GM12875 (cell line): ENCODE measurements around the gene NRCAM.

Experiments used
- H3K4me3 ChIP-seq: one replicate; pipeline ENCODE4 v1.5.1; 2011; ENCODE audit warnings: low read depth, low read length, control low read depth
- TF ChIP-seq, protein P1 (sequence below): IDR thresholded peaks from 2 replicates; pipeline ENCODE4 v1.5.1; 2011; ENCODE audit warnings: low read depth, mild to moderate bottlenecking, control low read depth, inconsistent platforms, low read length, moderate library complexity, borderline replicate concordance; ENCODE audit not compliant: insufficient read depth

The NRCAM gene

DNA sequence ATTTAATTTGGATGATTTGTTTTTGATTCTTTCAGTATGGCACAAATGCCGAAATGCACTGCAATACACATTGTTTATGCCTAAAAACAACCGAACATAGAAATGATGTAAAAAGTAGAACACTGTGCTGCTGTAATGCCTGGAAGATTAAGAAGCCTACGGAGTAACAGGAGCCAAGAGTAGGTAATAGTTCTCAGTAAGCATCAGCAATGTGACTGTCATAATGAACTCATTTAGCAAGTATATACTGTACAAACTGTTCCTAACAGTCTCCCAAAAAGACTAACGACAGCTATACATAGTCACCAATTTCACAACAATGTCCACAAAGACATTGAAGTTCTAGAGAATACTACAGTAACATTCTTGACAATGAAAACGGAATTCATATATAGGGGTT is 307.1 kb downstream of the NRCAM start:
- no peak overlapping the region for H3K4me3 ChIP-seq
- TF ChIP-seq, protein P1, sequence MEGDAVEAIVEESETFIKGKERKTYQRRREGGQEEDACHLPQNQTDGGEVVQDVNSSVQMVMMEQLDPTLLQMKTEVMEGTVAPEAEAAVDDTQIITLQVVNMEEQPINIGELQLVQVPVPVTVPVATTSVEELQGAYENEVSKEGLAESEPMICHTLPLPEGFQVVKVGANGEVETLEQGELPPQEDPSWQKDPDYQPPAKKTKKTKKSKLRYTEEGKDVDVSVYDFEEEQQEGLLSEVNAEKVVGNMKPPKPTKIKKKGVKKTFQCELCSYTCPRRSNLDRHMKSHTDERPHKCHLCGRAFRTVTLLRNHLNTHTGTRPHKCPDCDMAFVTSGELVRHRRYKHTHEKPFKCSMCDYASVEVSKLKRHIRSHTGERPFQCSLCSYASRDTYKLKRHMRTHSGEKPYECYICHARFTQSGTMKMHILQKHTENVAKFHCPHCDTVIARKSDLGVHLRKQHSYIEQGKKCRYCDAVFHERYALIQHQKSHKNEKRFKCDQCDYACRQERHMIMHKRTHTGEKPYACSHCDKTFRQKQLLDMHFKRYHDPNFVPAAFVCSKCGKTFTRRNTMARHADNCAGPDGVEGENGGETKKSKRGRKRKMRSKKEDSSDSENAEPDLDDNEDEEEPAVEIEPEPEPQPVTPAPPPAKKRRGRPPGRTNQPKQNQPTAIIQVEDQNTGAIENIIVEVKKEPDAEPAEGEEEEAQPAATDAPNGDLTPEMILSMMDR = no peak

DNA sequence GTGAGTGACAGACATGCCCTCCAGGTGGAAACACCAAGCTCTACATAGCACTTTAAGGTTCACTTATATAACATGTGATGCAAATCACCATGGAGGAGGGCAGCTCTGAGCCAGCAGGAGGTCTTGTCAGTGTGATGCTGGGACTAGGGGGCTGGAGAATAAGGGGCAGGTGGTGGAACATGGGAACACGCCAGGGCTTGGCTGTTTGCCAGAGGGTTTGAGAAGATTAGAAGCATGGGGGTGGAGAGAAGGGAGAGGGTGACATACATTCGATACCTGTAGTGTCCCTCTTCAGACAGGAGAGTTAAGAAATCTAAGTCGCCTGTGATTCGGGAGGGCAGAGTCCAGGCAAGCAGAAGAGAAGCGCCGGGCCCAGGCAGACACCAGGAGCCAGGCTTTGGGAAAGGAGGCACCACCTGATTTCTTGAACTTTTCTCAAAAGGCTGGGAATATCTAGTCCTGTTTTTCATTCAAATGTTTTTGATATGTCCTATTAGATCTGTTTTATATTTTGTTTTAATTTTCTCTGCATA is 309.1 kb downstream of the NRCAM start:
- TF ChIP-seq, protein P1 = no peak
- H3K4me3 ChIP-seq = no peak overlapping the region

DNA sequence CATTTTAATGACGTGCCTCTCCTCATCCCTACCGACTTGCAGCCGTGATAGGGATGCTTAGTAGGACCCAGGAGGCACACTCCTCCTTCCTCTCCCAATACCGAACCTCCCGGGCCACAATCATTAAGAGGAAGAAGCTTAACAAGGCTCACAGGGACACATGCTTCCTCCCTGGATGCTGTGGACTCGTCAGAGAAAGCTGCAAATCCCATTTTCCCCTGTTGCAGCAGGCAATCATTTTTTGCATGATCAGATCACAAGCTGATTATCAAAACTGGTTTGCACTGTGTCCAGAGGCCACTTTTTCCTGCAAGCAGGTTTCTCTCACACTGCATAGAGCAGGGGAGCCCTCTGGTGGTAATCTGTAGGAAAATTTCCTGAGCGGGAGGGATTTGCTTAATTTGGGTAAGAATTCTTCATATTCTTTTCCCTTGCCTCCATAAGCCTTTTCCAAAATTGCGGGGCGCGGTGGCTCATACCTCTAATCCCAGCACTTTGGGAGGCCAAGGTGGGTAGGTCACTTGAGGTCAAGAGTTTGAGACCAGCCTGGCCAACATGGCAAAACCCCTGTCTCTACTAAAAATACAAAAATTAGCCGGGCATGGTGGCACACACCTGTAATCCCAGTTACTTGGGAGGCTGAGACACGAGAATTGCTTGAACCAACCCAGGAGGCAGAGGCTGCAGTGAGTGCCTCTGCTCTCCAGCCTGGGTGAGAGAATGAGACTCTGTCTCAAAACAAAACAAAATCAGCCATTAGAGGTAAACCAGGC is 310.0 kb downstream of the NRCAM start:
- H3K4me3 ChIP-seq = no peak overlapping the region
- TF ChIP-seq, protein P1 = peak; percentile 78

DNA sequence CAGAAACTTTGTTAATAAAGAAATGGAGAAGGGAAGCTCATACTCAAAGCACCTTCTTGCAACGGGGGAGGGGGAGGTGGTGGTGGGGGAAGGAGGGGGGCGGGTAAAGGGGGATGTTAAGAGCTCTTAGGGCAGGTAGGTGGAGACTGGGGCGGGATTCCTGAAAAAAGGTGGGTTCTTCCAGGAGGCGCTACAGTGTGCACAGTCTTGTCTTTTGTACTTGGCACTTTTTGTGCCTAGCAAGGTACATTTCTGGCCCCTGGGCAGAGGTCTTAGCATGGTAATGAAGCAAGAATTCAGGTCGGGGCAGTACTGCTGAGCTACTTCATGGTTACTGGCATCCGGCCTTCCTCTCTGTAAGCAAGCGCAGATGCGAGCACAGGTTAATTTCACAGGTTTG is 310.8 kb downstream of the NRCAM start:
- H3K4me3 ChIP-seq = no peak overlapping the region
- TF ChIP-seq, protein P1 = no peak

DNA sequence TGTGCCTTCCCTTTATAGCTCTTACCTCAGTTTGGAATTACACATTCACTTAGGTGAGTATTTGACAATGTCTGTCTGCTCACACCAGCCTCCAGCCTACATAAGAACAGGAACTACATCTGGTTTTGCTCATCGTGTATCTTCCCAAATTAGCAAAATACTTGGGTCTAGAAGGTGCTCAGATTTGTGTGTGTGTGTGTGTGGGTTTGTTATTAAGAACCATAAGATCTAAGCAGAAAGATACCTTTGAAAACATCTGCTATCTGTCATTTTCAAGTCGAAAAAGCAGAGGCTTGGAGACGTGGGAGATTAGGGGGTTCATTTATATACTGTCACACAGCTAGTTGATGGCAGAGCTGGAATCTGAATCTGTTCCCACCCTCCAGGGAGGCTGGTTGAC is 311.3 kb downstream of the NRCAM start:
- H3K4me3 ChIP-seq = no peak overlapping the region
- TF ChIP-seq, protein P1 = no peak

DNA sequence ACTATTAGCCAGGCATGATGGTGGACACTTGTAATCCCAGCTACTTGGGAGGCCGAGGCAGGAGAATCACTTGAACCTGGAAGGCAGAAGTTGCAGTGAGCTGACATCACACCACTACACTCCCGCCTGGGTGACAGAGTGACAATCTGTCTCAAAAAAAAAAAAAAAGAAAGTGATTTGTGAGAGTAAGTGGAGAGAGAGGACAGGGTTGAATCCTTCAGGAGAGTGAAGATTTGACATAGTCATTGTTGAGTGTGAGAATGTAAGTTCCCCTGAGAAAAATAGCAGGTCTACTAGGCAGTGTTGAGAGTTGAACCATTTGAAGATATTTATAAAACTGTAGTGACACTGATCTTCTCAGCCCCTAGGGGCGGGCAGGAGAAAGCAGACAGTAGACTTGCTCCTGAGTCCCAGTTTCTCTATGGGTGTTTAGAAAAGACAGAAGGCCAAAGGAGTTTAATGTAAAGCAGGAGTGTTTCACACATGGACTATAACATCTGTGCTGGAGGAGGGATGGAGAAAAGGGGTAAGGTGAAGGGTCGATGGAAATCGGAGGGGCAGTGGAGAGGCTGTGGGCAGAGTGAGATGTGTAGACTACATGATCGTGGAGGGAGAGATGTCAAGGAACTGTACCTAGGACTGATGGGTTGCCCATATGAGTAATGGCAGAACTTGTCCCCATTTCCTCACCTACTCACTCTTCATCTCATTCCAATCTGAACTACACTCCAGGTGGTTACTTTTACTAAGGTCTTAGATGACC is 312.4 kb downstream of the NRCAM start:
- no peak overlapping the region for H3K4me3 ChIP-seq

More for the DNA sequence above, 312.4 kb downstream of the NRCAM start:
- TF ChIP-seq, protein P1 = no peak
